OCI-LY1 (cell line): ENCODE data around the gene DPP6.

Experiments
- CTCF ChIP-seq: fragments of 200-600 bp; sonication (generic), shearing (Covaris generic); IDR thresholded peaks from 2 replicates; pipeline ENCODE4 v1.5.1; 2017; ENCODE audit warnings: mild to moderate bottlenecking, antibody characterized with exemption, low read length, moderate library complexity, mixed read lengths
- EZH2 ChIP-seq: fragments of 200-600 bp; sonication (generic), shearing (Covaris generic); IDR thresholded peaks from 2 replicates; pipeline ENCODE4 v1.8.0; 2017; ENCODE audit warnings: borderline replicate concordance, mixed run types, mild to moderate bottlenecking, antibody characterized with exemption, low read length, moderate library complexity, mixed read lengths

- TF ChIP-seq CTCF (no peak), EZH2 (no peak)
Observed at GRCh38 chr7:154441811-154442210, 389.6 kb downstream of the DPP6 start.
